Left renal pelvis (tissue), 4 donors: ENCODE results near the gene MYL9. TPM values are rescaled to one million over a fixed set of nuclear protein-coding genes. Genes with fewer than 3 reads are reported as not detected.
"Not testable (repeated sequence)": the region's sequence is repeated elsewhere in the genome, so short reads cannot be mapped to it uniquely, and the experiment has no call there.

Source experiments
- DNase-seq, 4 donors: peaks; one replicate each; pipeline ENCODE4 v3.0.0-alpha.2; 2013; ENCODE audit warnings: low read depth in 4 of 4, low spot score in 3 of 4
- polyA plus RNA-seq, 4 donors: library from polyadenylated mRNA; unstranded; fragments of 120-200 nt; gene quantifications; one replicate each; pipeline ENCODE4 v1.2.1, GENCODE V29; 2013; ENCODE audit not compliant: insufficient read length in 4 of 4

Gene MYL9
- polyA plus RNA-seq, result 100 to 1,000 TPM; 209 to 276 (median 261) TPM

DNA sequence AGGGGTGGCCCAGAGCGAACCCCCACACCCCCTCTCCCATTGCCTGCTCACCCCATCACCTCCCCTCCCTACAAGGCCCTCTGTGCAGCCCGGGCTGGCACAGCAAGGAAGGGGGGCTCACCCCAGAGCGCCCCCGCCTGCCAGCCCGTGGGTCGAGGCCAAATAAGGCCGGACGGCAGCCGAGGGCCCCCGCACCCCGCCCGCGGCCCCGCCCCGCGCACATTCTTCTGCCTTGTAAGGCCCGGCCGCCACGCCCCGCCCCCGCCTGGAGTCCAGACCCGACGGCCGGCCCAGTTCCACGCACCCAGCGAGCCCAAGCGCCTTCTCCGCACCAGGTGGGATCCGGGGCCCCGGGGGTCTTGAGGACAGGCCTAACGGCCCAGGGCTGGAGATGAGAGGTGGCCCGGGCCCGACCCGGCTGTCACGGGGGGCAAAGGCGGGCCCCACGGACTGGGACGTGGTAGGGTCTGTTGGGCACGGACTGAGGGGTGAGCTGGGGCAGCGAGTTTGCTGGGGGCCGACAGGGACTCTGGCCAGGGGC, at the start of gene MYL9:
MYL9 (plus strand) TSS at position 293 of the 541 bp plus-strand sequence. CDS start 3,366 bp downstream, outside the sequence.
- DNase-seq, result no peak

DNA sequence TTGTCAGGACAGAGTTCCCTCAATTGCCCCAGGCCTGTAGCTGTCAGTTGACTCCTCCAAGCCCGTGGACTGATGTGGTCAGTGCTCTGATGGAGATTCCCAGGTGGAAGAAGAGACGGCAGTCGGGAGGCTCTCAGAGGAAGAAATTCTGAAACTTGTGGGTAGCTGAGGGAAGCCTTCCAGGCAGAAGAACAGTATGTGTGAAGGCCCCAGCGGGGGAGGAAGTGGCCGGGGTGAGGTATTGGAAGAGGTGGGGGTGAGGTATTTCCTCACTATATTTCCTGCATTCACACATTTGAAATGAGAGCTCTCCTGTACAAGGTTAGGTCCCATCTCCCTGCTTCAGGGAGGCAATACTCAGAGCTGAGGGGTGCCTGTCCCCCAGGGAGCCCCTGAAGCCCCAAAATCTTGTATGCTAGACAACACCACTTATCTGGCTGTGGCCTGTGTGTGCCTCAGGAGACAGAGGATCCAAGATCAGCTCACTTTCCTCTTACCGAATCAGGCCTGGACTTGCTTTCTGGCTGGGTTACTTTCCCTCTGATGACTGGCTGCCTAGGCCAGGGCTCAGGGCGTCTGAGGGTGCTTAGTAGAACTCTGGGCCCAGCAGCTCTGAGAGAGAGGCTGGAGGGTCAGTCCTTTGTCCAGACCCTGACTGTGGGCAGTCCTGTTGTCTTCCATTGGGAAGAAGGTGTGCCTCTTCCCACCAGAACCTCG, 49.3 kb upstream of the MYL9 start:
- no peak for DNase-seq

DNA sequence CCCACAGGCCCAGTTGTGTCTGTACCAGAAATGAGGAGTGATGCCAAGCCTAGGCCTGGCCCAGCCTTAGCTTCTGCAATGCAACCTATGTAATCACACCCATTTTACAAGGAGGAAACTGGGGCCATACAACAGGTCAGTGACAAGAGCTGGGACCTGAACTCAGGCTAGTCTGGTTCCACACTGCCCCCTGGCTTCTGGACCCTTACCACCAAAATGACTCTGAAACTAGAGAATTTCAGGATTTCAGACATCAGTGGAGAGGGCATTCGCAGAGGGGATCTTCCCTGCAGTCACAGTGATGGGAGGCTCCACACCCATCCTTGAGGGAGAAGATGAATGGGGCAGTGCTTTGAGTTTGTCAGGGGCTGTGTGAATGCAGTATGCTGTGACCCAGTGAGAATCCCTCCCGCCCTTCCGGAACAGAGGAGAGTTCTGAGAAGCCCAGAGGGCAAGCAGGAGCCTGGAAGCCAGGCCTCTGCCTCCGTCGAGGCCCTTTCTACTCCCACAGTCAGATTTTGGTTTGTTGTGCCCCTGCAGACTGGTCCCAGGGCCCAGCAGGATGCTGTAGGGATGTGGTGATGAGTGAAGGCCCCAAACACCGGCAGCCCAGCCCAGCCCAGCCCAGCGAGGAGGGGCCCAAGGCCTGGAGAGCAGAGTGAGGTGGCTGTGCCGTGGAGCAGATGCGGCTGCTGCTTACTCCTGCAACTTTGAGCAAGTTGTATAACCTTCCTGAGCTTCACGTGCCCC, 48.1 kb upstream of the MYL9 start:
- no peak for DNase-seq

DNA sequence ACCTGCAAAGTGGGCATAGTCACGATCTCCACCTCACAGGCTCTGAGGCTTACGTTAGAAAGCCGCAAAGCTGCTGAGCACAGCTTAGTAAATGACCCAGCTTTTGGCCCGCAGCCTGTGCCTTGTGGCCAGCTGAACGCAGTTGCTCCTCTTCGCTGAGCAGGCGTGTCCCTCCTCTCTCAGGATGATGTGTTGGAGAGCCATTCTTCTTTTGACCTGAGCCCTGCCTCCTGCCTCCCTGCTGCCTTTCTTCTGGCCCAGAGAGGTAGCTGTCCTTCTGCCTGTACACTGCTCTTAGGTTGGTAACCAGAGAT, 47.6 kb upstream of the MYL9 start:
- DNase-seq, result no peak

DNA sequence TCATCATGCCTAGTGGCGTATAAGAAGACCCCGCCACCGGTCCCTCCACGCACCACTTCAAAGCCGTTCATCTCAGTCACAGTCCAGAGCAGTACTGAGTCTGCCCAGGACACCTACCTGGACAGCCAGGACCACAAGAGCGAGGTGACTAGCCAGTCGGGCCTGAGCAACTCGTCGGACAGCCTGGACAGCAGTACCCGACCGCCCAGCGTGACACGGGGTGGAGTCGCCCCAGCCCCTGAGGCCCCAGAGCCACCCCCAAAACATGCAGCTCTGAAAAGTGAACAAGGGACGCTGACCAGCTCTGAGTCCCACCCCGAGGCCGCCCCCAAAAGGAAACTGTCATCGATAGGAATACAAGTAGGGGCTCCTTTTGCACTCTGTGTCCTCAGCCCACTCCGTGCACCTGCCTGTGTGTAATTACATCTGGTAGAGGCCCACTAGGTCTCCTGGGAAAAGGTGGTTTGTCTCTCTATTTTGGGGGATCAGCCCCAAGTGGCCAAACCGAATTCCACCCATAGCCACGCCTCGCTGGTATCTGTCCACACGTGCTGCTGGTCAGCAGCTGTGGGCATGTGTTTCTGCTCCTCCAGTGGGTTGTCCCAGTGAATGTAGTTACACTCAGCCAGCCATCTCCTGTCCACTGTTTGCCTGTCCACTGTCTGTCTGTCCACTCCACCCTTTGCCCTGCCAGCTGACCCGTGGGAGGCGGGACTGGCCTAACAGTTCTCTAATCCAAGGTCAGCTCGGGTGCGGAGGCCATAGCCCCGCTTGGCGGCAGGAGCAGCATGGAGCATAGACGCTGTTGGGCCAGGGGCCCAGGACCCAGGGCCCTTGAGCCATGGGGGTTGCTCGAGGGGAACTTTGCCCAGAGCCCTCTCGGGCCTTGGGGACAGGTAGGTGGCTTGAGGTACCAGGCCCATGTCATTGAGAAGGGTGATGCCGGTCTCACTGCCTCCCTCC, 44.3 kb upstream of the MYL9 start:
- DNase-seq, result no peak

DNA sequence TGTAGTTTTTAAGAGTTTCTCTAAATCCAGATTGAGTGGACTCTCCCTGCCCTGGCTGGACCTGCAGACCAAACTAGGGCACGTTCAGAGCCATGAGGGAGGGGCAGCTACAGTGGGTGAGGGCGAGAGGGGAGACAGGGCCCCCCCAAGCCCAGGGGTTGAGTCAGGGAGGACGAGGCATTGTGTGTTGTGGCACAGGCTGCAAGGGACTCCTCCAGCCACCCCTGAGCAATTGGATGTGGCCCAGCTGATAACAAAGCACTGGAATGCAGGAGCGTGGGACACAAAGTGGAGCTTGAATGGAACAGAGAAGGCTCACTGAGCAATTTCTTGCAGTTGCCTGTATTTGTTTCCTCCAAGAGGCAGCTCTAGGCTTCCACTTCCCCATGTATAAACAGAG, 43.5 kb upstream of the MYL9 start:
- DNase-seq, result no peak

DNA sequence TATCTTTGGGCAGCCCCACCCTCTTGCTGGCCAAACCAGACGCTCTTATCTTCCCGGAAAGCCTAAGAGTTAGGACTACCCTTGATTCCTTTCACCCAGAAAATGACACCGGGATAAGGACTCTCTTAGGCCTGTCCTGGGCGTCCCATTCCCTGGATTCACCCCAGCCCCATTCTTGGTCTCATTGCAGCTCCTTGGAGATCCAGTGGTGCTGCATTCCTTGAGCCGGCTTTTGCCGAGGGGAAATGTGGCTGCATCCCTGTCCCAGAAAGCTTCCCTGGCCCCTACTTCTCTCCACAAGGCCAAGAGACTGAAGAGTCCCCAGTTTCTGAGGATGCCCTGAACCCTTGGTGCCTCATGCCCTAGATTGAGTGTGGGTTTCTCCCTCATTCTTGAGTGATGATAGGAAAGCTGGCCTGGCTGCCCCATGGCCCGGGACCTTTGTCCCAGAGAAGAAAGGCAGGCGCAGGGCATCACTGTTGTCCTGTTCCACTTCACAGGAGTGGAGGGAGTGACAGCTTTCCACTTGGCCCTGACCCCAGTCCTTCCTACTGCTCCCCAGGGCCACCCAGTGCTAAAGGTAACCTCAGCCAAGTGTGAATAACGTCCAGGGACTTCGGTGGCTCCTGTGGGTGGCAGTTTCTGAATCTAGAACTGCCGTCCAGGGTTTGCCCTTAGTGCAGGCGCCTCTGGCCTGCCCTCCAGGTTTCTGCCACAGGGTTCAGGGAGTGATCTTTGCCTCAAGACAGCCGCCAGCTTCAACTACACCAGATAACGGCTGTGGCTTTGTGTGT, 42.7 kb upstream of the MYL9 start:
- no peak for DNase-seq

DNA sequence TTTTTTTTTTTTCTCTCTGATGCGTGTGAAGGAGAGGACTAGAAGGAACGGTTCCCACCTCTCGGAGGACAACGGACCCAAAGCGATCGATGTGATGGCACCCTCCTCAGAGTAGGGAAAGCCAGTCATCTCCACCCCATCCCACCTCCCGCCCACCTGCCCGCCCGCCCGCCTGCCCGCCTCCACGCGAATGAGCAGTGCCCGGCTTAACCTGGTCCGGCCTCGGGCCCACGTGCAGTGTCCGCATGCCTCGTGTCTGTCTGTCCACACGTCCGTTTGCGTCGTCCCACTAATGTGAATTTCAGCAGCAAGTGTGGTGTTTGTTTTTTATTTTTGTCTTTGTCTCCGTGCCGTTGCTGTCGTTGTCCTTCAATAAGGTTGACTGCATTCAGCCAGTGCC, 42.1 kb upstream of the MYL9 start:
- DNase-seq, result no peak

DNA sequence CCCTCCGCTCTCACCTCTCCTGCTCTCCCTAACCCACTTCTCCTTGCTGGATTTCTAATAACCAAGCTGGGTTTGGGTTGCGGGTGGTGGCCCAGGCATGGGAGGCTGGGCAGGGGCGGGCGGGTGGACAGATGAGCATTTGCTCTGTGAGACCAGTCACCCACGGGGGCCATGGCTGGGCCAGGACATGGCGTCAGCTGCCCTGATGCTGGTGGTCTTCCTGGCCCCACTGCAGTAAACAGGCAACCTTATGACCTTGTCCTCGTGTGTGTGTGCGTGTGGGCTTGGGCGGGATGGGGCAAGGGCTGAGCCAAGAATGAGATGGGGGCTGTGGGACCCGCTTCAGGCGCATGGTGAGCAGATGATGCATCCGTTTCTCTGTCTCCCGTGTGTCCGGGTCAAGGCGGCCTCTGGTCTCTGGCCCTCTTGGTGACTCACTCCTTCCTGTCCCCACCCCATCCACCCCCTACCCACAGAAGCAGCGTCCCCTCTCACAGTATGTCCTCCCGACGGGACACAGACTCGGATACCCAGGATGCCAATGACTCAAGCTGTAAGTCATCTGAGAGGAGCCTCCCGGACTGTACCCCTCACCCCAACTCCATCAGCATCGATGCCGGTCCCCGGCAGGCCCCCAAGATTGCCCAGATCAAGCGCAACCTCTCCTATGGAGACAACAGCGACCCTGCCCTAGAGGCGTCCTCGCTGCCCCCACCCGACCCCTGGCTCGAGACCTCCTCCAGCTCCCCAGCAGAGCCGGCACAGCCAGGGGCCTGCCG, 41.4 kb upstream of the MYL9 start:
- DNase-seq, result no peak

DNA sequence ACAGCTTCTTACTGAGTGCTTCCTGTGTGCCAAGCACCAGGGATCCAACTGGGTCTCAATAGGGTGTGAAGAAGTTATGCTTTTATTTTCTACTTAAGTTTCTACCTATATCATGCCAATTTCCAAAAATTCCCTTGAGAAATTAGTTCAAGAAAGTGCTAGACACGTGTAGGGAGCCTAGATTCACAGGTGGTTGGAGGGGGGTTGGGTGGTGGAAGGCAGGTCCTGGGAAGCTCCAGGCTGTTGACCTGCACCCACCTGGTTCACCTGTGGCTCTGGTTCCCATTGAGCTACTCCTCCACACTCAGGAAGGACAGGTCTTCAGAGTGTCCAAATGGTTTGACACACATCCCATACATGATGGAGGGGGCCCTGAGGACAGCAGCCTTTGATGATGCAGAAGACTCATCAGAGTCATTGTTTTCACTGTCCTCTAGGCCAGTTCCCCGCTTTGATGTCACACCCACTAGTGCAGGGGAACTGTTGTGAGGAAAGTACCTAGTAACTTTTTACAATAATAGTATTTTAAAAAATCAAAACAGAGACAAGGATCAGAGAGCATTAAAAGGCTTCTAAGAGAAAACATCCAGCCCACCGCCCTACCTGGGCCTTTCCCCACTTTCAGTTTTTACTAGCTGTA, 39.8 kb upstream of the MYL9 start:
- DNase-seq, result no peak

DNA sequence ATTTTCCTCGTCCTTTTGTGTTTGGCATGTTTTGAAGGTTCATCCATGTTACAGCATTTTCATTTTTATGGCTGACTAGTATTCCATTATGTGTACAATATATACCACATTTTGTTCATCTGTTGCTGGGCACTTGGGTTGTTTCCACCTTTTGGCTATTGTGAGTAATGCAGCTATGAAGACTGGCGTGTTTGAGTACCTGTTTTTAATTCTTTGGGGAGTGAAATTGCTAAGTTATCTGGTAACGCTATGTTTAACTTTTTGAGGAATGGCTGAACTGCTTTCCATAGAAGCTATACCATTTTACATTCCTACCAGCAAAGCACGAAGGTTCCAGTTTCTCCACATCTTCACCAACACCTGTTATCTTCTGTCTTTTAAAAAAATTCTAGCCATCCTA, 37.0 kb upstream of the MYL9 start:
- DNase-seq, result no peak

DNA sequence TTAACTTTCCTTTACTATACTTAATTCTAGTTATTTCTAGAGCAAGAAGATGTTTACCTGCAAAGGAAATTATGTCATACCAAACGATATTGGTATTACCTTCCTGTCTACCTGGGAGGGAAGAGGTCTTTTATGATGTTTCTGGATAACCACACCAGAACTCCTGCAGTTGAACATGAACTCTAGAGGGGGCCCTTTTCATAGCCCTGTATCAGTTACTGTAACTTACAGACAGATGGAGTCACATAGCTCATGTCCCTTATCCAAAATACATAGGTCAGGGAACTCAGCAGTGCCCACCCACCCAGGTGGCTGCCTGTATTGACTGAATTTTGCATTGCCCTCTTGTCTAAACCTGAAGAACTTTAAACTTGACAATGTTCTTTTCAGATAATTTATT, 35.1 kb upstream of the MYL9 start:
- DNase-seq, result no peak

DNA sequence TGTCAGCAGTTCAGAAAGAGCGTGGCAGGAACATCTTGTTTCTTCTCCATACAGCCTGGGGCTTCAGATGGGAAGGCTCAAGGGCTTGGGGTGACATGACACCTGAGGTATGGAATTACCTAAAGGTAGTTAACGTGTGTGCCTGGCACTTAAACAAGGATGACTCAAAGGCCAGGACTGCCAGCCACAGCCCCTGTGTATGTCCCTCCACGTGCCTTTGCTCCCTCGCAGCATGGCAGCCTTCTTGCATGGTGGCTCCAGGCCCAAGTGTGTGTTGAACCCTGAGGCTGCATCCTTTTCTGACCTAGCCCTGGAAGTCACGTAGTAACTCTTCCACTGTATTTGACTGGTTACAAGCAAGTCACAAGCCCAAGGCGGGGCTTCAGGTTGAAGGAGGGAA, 33.6 kb upstream of the MYL9 start:
- no peak for DNase-seq

DNA sequence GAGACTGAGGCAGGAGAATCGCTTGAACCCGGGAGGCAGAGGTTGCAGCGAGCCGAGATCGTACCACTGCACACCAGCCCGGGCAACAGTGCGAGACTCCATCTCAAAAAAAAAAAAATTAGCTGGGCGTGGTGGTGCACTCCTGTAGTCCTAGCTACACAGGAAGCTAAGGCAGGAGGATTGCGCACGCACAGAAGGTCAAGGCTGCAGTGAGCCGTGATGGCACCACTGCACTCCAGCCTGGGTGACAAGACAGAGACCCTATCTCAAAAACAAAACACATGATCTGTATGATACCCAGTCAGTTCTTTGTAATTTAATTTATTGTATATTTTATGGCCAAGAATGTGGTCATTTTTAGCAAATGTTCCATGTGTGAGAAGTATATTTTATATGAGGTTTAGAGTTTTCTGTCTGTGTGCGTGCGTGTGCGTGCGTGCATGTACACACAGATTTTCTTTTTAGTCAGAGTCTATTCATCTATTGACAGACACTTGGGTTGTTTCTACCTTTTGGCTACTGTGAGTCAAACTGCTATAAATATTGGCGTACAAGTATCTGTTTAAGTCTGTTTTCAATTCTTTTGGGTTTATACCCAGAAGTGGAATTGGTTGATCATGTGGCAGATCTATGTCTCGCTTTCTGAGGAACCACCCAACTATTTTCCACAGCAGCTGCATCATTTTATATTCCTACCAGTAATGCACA, 22.2 kb upstream of the MYL9 start:
- no peak for DNase-seq

DNA sequence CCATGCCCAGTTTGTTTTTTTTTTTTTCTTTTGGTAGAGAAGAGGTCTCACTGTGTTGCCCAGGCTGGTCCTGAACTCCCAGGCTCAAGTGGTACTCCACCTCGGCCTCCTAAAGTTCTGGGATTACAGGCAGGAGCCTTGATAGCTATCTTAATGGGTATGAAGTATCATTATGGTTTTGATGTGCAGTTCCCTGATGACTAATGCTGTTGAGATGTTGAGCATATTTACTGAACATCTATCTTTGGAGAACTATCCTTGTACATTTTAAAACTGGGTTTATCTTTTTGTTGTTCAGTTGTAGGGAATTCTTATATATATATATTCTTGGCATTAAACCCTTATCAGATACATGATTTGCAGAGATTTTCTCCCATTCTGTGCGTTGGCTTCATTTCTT, 21.4 kb upstream of the MYL9 start:
- no peak for DNase-seq

DNA sequence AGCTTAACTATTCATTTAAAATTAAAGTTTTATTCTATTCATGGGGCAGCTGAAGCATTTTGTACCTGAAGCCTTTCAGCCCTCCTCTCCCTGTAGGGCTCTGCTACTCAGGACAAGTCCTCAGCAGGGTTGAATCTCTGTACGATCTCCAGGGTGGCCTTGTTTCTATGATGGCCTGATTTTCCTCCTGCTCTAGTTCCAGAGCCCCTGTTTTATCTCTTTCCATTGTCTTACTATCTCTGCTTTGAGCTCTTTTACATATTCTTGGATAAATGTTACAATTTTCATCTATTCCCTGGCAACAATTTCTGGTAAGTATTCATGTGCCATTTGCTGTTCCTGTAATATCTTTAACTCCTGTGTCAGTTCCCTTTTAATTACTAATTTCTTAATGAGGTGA, 19.8 kb upstream of the MYL9 start:
- no peak for DNase-seq

DNA sequence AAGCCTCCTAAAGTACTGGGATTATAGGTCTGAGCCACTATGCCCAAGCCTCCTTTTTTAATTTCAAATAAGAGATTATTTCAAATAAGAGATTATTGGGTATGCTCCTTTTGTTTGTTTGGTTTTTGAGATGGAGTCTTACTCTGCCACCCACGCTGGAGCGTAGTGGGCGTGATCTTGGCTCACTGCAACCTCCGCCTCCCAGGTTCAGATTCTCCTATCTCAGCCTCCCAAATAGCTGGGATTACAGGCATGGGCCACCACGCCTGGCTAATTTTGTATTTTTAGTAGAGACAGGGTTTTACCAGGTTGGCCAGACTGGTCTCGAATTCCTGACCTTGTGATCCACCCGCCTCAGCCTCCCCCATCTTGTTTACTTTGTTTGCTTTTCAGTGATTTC, 18.9 kb upstream of the MYL9 start:
- not testable (repeated sequence) for DNase-seq

DNA sequence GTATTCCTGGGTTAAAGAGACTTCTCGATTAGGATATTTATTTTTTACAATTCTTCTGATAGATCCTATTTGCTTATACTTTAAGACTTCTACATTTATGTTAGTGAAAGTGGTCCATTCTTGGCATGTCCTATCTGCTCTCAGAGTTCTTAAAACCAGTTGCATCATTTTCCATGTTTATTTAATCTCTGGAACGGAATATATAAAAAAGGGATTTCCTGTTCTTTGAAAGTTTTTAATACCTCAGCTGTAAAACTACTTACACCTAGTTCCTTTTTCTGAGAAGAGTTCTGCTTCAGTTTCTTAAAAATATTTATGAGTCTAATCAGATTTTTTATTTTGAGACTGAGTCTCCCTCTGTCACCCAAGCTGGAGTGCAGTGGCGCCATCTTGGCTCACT, 18.0 kb upstream of the MYL9 start:
- no peak for DNase-seq
